ENCODE results near the gene RGS3. TPM values are rescaled to one million over a fixed set of nuclear protein-coding genes. Genes with fewer than 3 reads are reported as not detected.

RGS3 gene
- total RNA-seq, 2 experiments from 2014 or later, result 22.8 to 32.9 TPM

DNA sequence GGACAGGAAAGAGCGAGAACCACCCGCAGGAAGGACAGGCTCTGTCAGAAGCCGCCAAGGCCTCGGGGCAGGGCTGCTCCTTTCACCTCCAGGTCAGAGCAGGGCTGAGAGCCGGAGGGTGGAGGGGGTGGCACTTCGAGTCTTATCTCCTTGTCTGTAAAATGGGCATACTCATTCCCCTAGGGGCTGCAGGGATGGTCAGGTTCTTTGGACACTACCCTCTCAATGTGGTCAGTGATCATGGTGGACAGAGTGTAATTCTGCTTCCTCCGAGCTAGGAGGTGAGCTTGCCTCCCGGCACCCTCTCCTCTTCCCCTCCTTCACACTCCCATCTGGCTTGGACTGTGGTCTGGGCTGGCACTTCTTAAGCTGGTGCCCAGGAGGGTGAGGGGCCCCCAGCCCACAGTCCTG, 39.6 kb downstream of the RGS3 start:
- no peaks in the 10 kb centered on the region for H3K36me3 ChIP-seq (ENCODE audit: insufficient read depth, low read length)
- intact Hi-C loops (cut with micrococcal nuclease; ENCODE audit: unreplicated experiment), result no loop called here
- POLR2A ChIA-PET, result interaction anchor here (1.6 kb wide), 1 partner anchor 9 kb away, joined by 3 read pairs; no protein-coding TSS in a partner anchor
- H4K20me1 ChIP-seq (ENCODE audit: insufficient read depth, low read length), result no peaks in the 10 kb centered on the region
- TF ChIP-seq, protein P1, sequence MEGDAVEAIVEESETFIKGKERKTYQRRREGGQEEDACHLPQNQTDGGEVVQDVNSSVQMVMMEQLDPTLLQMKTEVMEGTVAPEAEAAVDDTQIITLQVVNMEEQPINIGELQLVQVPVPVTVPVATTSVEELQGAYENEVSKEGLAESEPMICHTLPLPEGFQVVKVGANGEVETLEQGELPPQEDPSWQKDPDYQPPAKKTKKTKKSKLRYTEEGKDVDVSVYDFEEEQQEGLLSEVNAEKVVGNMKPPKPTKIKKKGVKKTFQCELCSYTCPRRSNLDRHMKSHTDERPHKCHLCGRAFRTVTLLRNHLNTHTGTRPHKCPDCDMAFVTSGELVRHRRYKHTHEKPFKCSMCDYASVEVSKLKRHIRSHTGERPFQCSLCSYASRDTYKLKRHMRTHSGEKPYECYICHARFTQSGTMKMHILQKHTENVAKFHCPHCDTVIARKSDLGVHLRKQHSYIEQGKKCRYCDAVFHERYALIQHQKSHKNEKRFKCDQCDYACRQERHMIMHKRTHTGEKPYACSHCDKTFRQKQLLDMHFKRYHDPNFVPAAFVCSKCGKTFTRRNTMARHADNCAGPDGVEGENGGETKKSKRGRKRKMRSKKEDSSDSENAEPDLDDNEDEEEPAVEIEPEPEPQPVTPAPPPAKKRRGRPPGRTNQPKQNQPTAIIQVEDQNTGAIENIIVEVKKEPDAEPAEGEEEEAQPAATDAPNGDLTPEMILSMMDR (conservative IDR thresholded peaks at IDR 0.05; ENCODE audit: low read length), result no peak
- TF ChIP-seq EZH2phosphoT487 (IDR thresholded peaks at IDR 0.05; ENCODE audit: borderline replicate concordance, low read depth, low read length), result no peak
- no peak overlapping the region for H3K27ac ChIP-seq (ENCODE audit: low read depth, low read length, poor library complexity, severe bottlenecking)
- H3K9me2 ChIP-seq (ENCODE audit: insufficient read depth, low read length), result no peaks in the 10 kb centered on the region
- H3K4me2 ChIP-seq (ENCODE audit: low read length), result no peak overlapping the region
- CTCF ChIA-PET (ENCODE audit: unreplicated experiment), result no interaction called here
- H3K9me3 ChIP-seq (ENCODE audit: low read length), result no peaks in the 10 kb centered on the region
- BruUV-seq (replicated peaks), result no TSS peak
- no peak overlapping the region for H3K4me3 ChIP-seq (ENCODE audit: low read depth, low read length, poor library complexity, severe bottlenecking)
- peak overlapping the region; percentile 17; the same call in 1 of the 2 replicates for H2AFZ ChIP-seq (ENCODE audit: low read length)
- DNase-seq (ENCODE audit: low spot score), result no peak
- H3K4me1 ChIP-seq (ENCODE audit: insufficient read depth, low read length, poor library complexity, severe bottlenecking), result peaks cover 11% of the 10 kb centered on the region
- H3K79me2 ChIP-seq (ENCODE audit: insufficient read depth, low read depth, low read length), result no peaks in the 10 kb centered on the region

DNA sequence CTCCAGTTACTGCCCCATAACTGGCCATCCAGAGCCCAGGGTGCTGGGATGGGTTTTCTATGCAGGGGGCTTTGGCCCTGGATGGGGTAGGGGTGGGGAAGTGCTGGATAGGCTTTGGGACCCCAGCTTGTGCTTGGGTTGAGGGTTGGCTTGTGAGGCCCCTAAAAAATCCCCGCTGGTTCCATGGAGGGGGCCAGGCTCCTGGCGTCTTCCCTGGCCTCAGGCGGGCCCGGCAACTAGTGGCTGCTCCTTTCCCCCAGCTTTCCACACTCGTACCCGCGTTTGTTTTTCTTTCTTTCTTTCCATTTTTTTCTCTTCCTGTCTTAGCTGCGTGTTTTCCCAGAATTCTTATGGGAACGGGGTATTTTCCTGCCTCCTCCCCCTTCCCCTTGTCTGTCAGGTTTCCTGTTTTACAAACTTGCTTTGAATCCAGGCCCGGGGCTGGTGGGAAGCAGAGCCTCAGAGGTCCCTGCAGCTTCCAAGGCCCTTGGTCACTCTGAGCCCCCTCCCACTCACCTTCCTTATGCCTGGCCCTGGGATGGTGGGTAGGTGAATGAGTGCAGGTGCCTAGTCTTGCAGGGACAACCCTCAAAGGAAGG, 40.2 kb downstream of the RGS3 start:
- Histone ChIP-seq H3K9me3 (ENCODE audit: low read length) (no peaks in the 10 kb centered on the region), H4K20me1 (ENCODE audit: insufficient read depth, low read length) (no peaks in the 10 kb centered on the region), H2AFZ (ENCODE audit: low read length) (no peak overlapping the region), H3K4me3 (ENCODE audit: low read depth, low read length, poor library complexity, severe bottlenecking) (no peak overlapping the region), H3K4me2 (ENCODE audit: low read length) (no peak overlapping the region), H3K79me2 (ENCODE audit: insufficient read depth, low read depth, low read length) (no peaks in the 10 kb centered on the region), H3K27ac (ENCODE audit: low read depth, low read length, poor library complexity, severe bottlenecking) (no peak overlapping the region), H3K36me3 (ENCODE audit: insufficient read depth, low read length) (no peaks in the 10 kb centered on the region), H3K4me1 (ENCODE audit: insufficient read depth, low read length, poor library complexity, severe bottlenecking) (peaks cover 11% of the 10 kb centered on the region), H3K9me2 (ENCODE audit: insufficient read depth, low read length) (no peaks in the 10 kb centered on the region)
- no peak for DNase-seq (ENCODE audit: low spot score)
- intact Hi-C loops (cut with micrococcal nuclease; ENCODE audit: unreplicated experiment), result no loop called here
- POLR2A ChIA-PET, result interaction anchor here (1.3 to 1.6 kb wide), 2 partner anchors 10 kb away, joined by 3 read pairs; no protein-coding TSS in a partner anchor
- no TSS peak for BruUV-seq (replicated peaks)
- TF ChIP-seq EZH2phosphoT487 (IDR thresholded peaks at IDR 0.05; ENCODE audit: borderline replicate concordance, low read depth, low read length), result no peak
- CTCF ChIA-PET (ENCODE audit: unreplicated experiment), result no interaction called here

DNA sequence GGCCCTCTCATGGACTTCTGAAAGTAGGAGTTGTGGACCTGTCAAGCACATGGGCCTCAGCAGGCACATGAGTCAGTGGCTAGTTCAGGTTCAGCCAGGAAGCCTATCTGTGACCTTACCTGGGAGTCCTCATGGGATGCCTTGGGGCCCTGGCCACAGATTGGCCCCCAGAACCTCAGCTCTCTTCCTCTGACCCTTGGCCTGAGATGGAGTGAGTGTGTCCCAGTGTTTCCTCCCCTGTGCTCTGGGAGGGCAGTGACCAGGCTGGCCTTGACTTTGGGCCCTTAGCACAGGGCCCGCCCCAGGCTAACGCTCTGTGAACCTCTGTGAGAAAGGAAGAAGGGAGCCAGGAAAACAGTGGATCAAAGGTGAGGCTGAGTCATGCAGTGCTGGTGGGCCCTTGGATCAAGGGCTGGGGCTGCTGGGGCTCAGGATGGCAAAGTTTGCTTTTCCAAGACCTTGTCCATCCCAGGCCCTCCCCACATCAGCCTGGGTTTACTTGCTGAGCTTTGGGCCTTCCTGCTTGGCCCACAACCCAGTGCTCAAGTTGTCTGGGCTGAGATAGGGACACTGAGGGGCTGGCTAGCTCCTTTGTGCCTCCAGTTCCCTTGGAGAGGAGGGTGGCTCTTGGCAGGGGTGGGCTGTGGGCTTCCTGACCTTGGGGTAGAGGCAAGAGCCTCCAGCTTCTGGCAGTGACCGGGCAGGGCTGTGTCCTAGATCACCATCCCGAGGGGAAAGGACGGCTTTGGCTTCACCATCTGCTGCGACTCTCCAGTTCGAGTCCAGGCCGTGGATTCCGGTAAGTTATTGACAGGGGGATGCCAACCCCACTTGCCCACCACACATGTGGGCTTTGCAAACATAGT, 41.4 kb downstream of the RGS3 start:
- Histone ChIP-seq H3K9me3 (ENCODE audit: low read length) (no peaks in the 10 kb centered on the region), H3K36me3 (ENCODE audit: insufficient read depth, low read length) (no peaks in the 10 kb centered on the region), H3K27ac (ENCODE audit: low read depth, low read length, poor library complexity, severe bottlenecking) (no peak overlapping the region), H3K4me2 (ENCODE audit: low read length) (no peak overlapping the region), H3K4me1 (ENCODE audit: insufficient read depth, low read length, poor library complexity, severe bottlenecking) (peaks cover 11% of the 10 kb centered on the region), H3K4me3 (ENCODE audit: low read depth, low read length, poor library complexity, severe bottlenecking) (no peak overlapping the region), H4K20me1 (ENCODE audit: insufficient read depth, low read length) (no peaks in the 10 kb centered on the region), H3K9me2 (ENCODE audit: insufficient read depth, low read length) (no peaks in the 10 kb centered on the region), H2AFZ (ENCODE audit: low read length) (no peak overlapping the region), H3K79me2 (ENCODE audit: insufficient read depth, low read depth, low read length) (no peaks in the 10 kb centered on the region)
- ChIA-PET POLR2A (interaction anchor here (0.6 to 1.3 kb wide), 2 partner anchors 8 to 45 kb away, joined by 3 read pairs; no protein-coding TSS in a partner anchor), CTCF (ENCODE audit: unreplicated experiment) (no interaction called here)
- no peak for TF ChIP-seq EZH2phosphoT487 (IDR thresholded peaks at IDR 0.05; ENCODE audit: borderline replicate concordance, low read depth, low read length)
- TF ChIP-seq, protein P1 (conservative IDR thresholded peaks at IDR 0.05; ENCODE audit: low read length), result no peak
- intact Hi-C loops (cut with micrococcal nuclease; ENCODE audit: unreplicated experiment), result no loop called here
- no peak for DNase-seq (ENCODE audit: low spot score)
- BruUV-seq (replicated peaks), result no TSS peak
